Measurements from ENCODE around the gene TMEM135.

DNA sequence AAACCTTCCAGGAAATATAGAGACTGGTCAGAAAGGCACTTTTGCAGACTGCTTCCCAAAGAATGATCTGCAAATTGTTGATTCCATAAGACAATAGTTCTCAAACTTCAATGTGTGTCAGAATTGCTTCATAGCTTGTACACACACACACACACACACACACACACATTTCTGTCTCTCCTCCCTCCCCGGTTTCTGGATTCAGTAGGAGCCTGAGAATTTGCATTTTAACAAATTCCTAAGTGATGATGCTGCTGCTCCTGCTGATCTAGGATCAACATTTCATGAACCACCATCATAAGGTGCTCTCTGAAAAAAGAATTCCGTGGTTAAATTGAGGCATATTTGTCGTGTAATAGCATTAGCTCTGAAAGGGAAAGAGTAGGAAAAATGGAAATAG is 47.2 kb upstream of the TMEM135 start:
- TF ChIP-seq EZH2 (IDR thresholded peaks at IDR 0.05; ENCODE audit: low read length, unreplicated experiment) (no peak), EZH2phosphoT487 (IDR thresholded peaks at IDR 0.05; ENCODE audit: borderline replicate concordance, low read length) (no peak)
- TF ChIP-seq, protein P1, sequence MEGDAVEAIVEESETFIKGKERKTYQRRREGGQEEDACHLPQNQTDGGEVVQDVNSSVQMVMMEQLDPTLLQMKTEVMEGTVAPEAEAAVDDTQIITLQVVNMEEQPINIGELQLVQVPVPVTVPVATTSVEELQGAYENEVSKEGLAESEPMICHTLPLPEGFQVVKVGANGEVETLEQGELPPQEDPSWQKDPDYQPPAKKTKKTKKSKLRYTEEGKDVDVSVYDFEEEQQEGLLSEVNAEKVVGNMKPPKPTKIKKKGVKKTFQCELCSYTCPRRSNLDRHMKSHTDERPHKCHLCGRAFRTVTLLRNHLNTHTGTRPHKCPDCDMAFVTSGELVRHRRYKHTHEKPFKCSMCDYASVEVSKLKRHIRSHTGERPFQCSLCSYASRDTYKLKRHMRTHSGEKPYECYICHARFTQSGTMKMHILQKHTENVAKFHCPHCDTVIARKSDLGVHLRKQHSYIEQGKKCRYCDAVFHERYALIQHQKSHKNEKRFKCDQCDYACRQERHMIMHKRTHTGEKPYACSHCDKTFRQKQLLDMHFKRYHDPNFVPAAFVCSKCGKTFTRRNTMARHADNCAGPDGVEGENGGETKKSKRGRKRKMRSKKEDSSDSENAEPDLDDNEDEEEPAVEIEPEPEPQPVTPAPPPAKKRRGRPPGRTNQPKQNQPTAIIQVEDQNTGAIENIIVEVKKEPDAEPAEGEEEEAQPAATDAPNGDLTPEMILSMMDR (conservative IDR thresholded peaks at IDR 0.05; ENCODE audit: low read depth, low read length), result no peak

Measured in PC-3 (cell line).